Activated CD8-positive, alpha-beta memory T cell treated with anti-CD3 and anti-CD28 coated beads, Interleukin-2, amount 50 U/mL, for 48 hours (primary cell): ENCODE results near the gene VCAM1.

Source experiments
- DNase-seq: peaks from one replicate; pipeline ENCODE4 v3.0.0-alpha.2; 2020

Gene VCAM1

GRCh38 chr1:100719490-100719889 lies at the start of gene VCAM1:
VCAM1 (plus strand) TSS chr1:100719742; CDS start chr1:100719861, 119 bp downstream.
- DNase-seq = no peak

- no peak for DNase-seq
These were observed 49.5 kb upstream of the VCAM1 start for GRCh38 chr1:100670083-100670482.

GRCh38 chr1:100671601-100672000 lies 47.9 kb upstream of the VCAM1 start:
- DNase-seq = no peak

- DNase-seq = no peak
These were observed 35.8 kb upstream of the VCAM1 start for GRCh38 chr1:100683448-100684349.

- DNase-seq = no peak
These were observed 19.8 kb upstream of the VCAM1 start for GRCh38 chr1:100699744-100700143.

GRCh38 chr1:100700586-100700985 lies 19.0 kb upstream of the VCAM1 start:
- DNase-seq = no peak

- DNase-seq = no peak
These were observed 16.5 kb upstream of the VCAM1 start for GRCh38 chr1:100703052-100703451.

- DNase-seq = no peak
These were observed 15.8 kb upstream of the VCAM1 start for GRCh38 chr1:100703716-100704115.

- no peak for DNase-seq
These were observed 15.1 kb upstream of the VCAM1 start for GRCh38 chr1:100704473-100704872.

GRCh38 chr1:100706296-100706695 lies 13.2 kb upstream of the VCAM1 start:
- DNase-seq = no peak

- no peak for DNase-seq
These were observed 12.7 kb upstream of the VCAM1 start for GRCh38 chr1:100706856-100707255.

- DNase-seq = no peak
These were observed 11.0 kb upstream of the VCAM1 start for GRCh38 chr1:100708476-100709062.

GRCh38 chr1:100710906-100711682 lies 8.4 kb upstream of the VCAM1 start:
- DNase-seq = no peak

GRCh38 chr1:100713027-100713426 lies 6.5 kb upstream of the VCAM1 start:
- peak; percentile 85 for DNase-seq

GRCh38 chr1:100713626-100714025 lies 5.9 kb upstream of the VCAM1 start:
- no peak for DNase-seq

GRCh38 chr1:100714599-100714998 lies 4.9 kb upstream of the VCAM1 start:
- DNase-seq = no peak

- DNase-seq = no peak
These were observed 2.3 kb upstream of the VCAM1 start for GRCh38 chr1:100717218-100717617.

GRCh38 chr1:100718581-100718980 lies 961 bp upstream of the VCAM1 start:
- no peak for DNase-seq

- DNase-seq = no peak
These were observed 559 bp downstream of the VCAM1 start for GRCh38 chr1:100720101-100720500.

GRCh38 chr1:100720751-100721150 lies 1.2 kb downstream of the VCAM1 start:
- no peak for DNase-seq

GRCh38 chr1:100721526-100722207 lies 2.1 kb downstream of the VCAM1 start:
- no peak for DNase-seq

- DNase-seq = no peak
These were observed 2.7 kb downstream of the VCAM1 start for GRCh38 chr1:100722221-100722620.

- DNase-seq = no peak
These were observed 4.7 kb downstream of the VCAM1 start for GRCh38 chr1:100724281-100724680.
